Colonic mucosa (tissue), 4 donors: ENCODE data around the gene CFDP1. TPM values are rescaled to one million over a fixed set of nuclear protein-coding genes. Genes with fewer than 3 reads are reported as not detected.

Experiments
- DNase-seq: peaks from one replicate; pipeline ENCODE4 v3.0.0-alpha.2; 2020
- H3K27ac ChIP-seq: fragments of 200-600 bp; one replicate; pipeline ENCODE4 v1.8.0; 2021
- H3K27me3 ChIP-seq: fragments of 200-600 bp; one replicate; pipeline ENCODE4 v1.8.0; 2021
- H3K36me3 ChIP-seq: fragments of 200-600 bp; one replicate; pipeline ENCODE4 v1.8.0; 2021
- H3K4me1 ChIP-seq: fragments of 200-600 bp; one replicate; pipeline ENCODE4 v1.8.0; 2021; ENCODE audit warnings: mild to moderate bottlenecking
- H3K4me3 ChIP-seq: fragments of 200-600 bp; one replicate; pipeline ENCODE4 v1.8.0; 2021
- H3K9ac ChIP-seq, 2 donors: one replicate each; pipeline ENCODE4 v1.7.0; 2013; ENCODE audit warnings: control low read depth in 2 of 2, low read depth in 2 of 2, low read length in 2 of 2
- H3K9me3 ChIP-seq: fragments of 200-600 bp; one replicate; pipeline ENCODE4 v1.8.0; 2021
- intact Hi-C: fragments of 100-400 bp; cut with DNase I; formaldehyde crosslinking; loops from one replicate; pipeline ENCODE4 v1.14.1; 2022
- total RNA-seq, 2 donors: library from RNA; stranded (reverse); fragmentation: NEBNext Ultra II Directional in 1 of 2; extraction: Animal tissue kit (Norgen Biotek cat#: 25700) in 1 of 2; gene quantifications; one replicate each; pipeline ENCODE4 v1.2.1, GENCODE V29; 2021
- TF ChIP-seq, protein P1 (sequence below): fragments of 200-600 bp; IDR thresholded peaks from one replicate; pipeline ENCODE4 v1.8.0; 2022; ENCODE audit warnings: antibody characterized with exemption, mild to moderate bottlenecking
- donor health status: healthy.
- donor health status: DM: no; HTN: no; CAD: no.
- donor health status: DM: no; HTN: no; CAD: no.

Gene CFDP1
- total RNA-seq, 2 donors from 2014 or later, result 61.6 to 75.8 TPM

- no peak overlapping the region for H3K4me3 ChIP-seq
- no peaks in the 10 kb centered on the region for H3K9me3 ChIP-seq
- H3K9ac ChIP-seq, result no peak overlapping the region
- intact Hi-C loops, result no loop called here
- H3K36me3 ChIP-seq, result no peaks in the 10 kb centered on the region
- TF ChIP-seq, protein P1, sequence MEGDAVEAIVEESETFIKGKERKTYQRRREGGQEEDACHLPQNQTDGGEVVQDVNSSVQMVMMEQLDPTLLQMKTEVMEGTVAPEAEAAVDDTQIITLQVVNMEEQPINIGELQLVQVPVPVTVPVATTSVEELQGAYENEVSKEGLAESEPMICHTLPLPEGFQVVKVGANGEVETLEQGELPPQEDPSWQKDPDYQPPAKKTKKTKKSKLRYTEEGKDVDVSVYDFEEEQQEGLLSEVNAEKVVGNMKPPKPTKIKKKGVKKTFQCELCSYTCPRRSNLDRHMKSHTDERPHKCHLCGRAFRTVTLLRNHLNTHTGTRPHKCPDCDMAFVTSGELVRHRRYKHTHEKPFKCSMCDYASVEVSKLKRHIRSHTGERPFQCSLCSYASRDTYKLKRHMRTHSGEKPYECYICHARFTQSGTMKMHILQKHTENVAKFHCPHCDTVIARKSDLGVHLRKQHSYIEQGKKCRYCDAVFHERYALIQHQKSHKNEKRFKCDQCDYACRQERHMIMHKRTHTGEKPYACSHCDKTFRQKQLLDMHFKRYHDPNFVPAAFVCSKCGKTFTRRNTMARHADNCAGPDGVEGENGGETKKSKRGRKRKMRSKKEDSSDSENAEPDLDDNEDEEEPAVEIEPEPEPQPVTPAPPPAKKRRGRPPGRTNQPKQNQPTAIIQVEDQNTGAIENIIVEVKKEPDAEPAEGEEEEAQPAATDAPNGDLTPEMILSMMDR, result no peak
- H3K27me3 ChIP-seq, result no peaks in the 10 kb centered on the region
- DNase-seq, result no peak
- peaks cover 12% of the 10 kb centered on the region for H3K4me1 ChIP-seq
- H3K27ac ChIP-seq, result no peak overlapping the region
Measured at GRCh38 chr16:75309156-75309555, 124.1 kb downstream of the CFDP1 start.

DNA sequence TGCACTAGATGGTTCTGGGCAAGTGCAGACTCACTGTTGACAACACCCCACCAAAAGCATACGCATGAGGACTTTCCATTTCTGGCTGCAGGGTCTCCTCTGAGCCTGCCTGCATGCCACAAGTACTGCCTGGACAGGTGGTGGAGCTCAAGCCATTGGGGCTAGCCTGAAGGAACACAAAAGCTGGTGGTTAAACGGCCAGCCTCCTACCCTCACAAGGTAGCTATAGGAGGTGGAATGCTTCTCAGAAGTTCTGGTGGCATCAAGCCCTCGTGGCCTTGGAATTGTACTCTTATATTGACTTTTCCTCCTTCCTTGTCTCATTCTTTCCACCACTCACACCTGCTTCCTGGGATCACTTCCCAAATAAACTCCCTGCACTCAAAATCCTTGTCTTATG, 125.3 kb downstream of the CFDP1 start:
- no peaks in the 10 kb centered on the region for H3K9me3 ChIP-seq
- intact Hi-C loops, result no loop called here
- DNase-seq, result no peak
- TF ChIP-seq, protein P1, result no peak
- no peaks in the 10 kb centered on the region for H3K27me3 ChIP-seq
- H3K9ac ChIP-seq, result no peak overlapping the region
- H3K4me1 ChIP-seq, result peaks cover 12% of the 10 kb centered on the region
- H3K36me3 ChIP-seq, result no peaks in the 10 kb centered on the region
- no peak overlapping the region for H3K27ac ChIP-seq
- H3K4me3 ChIP-seq, result no peak overlapping the region

DNA sequence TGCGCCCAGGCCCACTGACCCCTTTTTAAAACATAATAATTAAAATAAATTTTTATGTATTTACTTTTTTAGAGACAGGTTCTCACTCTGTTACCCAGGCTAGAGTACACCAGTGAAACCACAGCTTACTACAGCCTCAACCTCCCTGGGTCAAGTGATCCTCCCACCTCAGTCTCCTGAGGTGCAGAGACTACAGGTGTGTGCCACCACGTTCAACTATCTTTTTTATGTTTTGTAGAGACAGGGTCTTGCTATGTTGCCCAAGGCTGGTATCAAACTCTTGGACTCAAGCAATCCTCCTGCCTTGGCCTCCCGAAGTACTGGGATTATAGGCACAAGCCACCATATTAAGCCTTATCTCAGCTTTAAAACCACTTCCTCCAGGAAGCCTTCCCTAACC, 125.8 kb downstream of the CFDP1 start:
- TF ChIP-seq, protein P1, result no peak
- no peak for DNase-seq
- Histone ChIP-seq H3K4me1 (peaks cover 12% of the 10 kb centered on the region), H3K36me3 (no peaks in the 10 kb centered on the region), H3K9me3 (no peaks in the 10 kb centered on the region), H3K4me3 (no peak overlapping the region), H3K9ac (no peak overlapping the region), H3K27me3 (no peaks in the 10 kb centered on the region), H3K27ac (peak overlapping the region; percentile 92)
- intact Hi-C loops, result no loop called here

- peaks cover 12% of the 10 kb centered on the region for H3K4me1 ChIP-seq
- no peaks in the 10 kb centered on the region for H3K36me3 ChIP-seq
- intact Hi-C loops, result no loop called here
- TF ChIP-seq, protein P1, result no peak
- H3K9me3 ChIP-seq, result no peaks in the 10 kb centered on the region
- H3K4me3 ChIP-seq, result no peak overlapping the region
- H3K27me3 ChIP-seq, result no peaks in the 10 kb centered on the region
- DNase-seq, result peak; percentile 63
- H3K9ac ChIP-seq, result peak overlapping the region in 1 of 2 donors; percentile 76
- peak overlapping the region; percentile 92 for H3K27ac ChIP-seq
Measured at GRCh38 chr16:75306099-75306762, 127.1 kb downstream of the CFDP1 start.

GRCh38 chr16:75305364-75306098, 127.8 kb downstream of the CFDP1 start:
- Histone ChIP-seq H3K36me3 (no peaks in the 10 kb centered on the region), H3K4me1 (peaks cover 12% of the 10 kb centered on the region), H3K4me3 (no peak overlapping the region), H3K9ac (peak overlapping the region in 1 of 2 donors; percentile 76), H3K27ac (peak overlapping the region; percentile 92), H3K9me3 (no peaks in the 10 kb centered on the region), H3K27me3 (no peaks in the 10 kb centered on the region)
- TF ChIP-seq, protein P1, result no peak
- peak; percentile 90 for DNase-seq
- intact Hi-C loops, result no loop called here
